Lower leg skin (tissue), 4 donors: ENCODE data around the gene GAL3ST2. TPM values are rescaled to one million over a fixed set of nuclear protein-coding genes. Genes with fewer than 3 reads are reported as not detected.
A peak's percentile ranks its signal among the peaks of the same experiment; 100 is the strongest.
"Not testable (repeated sequence)": the region's sequence is repeated elsewhere in the genome, so short reads cannot be mapped to it uniquely, and the experiment has no call there.

Experiments used
- DNase-seq, 2 donors: peaks; one replicate each; pipeline ENCODE4 v3.0.0-alpha.2; 2019; ENCODE audit warnings: low spot score in 2 of 2
- H3K4me3 ChIP-seq: fragments of 200-600 bp; sonication (generic); 2 replicates; pipeline ENCODE4 v1.5.1; 2017; ENCODE audit warnings: mild to moderate bottlenecking, low read depth; ENCODE audit not compliant: poor library complexity, severe bottlenecking
- POLR2A ChIP-seq, 2 donors: fragments of 450-650 bp; IDR thresholded peaks; one replicate each; pipeline ENCODE4 v1.6.1; 2016 to 2017; ENCODE audit warnings: antibody characterized with exemption in 2 of 2, mild to moderate bottlenecking in 1 of 2, moderate library complexity in 1 of 2
- WGBS, 2 donors: methylation state at CpG; one replicate each; pipeline ENCODE4 v1.1.5; 2018; 5-methylcytosine and 5-hydroxymethylcytosine counted together
- intact Hi-C: fragments of 100-400 bp; cut with DNase I; formaldehyde crosslinking; loops from one replicate; pipeline ENCODE4 v1.15.0; 2023; ENCODE audit warnings: low total_unique reads
- total RNA-seq, 4 donors: library from RNA; depleted of rRNA; stranded (reverse); fragments of >200 nt; gene quantifications; one replicate each; pipeline ENCODE4 v1.1.0, GENCODE V29; 2016
- TF ChIP-seq, protein P1 (sequence below), 3 donors: fragments of 450-650 bp; IDR thresholded peaks; one replicate each; pipeline ENCODE4 v1.5.1; 2016; ENCODE audit warnings: antibody characterized with exemption in 3 of 3, mild to moderate bottlenecking in 3 of 3, moderate library complexity in 2 of 3

GAL3ST2 gene
- total RNA-seq, 4 donors from 2014 or later = 0.34 to 4.7 (median 0.54) TPM

DNA sequence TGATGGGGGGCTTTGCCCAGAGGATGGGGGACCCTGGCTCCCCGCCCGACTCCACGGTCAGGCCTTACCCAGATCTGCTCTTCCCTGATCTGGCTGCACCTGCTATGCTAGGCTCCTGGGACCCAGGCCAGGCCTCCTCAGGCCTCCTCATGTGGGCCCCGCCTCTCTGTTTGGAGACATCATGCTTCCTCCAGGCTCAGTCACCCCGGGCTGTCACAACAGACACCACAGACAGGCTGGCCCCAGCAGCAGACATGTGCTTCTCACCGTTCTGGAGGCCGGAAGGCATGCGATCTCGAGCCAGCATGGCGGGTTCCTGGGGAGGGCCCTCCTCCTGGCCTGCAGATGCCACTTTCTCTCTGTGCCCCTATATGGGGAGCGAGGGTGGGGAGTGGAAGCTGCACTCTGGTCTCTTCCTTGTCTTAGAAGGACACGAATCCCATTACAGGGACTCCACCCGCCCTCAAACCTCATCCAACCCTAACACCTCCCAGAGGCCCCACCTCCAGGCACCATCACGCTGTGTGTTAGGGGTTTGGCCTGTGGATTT, 21.5 kb downstream of the GAL3ST2 start:
- 64 to 66% methylated on average over 10 to 14 of the region's 14 CpGs for WGBS, 2 donors
- TF ChIP-seq POLR2A (IDR thresholded peaks at IDR 0.05) = no peak
- TF ChIP-seq, protein P1, sequence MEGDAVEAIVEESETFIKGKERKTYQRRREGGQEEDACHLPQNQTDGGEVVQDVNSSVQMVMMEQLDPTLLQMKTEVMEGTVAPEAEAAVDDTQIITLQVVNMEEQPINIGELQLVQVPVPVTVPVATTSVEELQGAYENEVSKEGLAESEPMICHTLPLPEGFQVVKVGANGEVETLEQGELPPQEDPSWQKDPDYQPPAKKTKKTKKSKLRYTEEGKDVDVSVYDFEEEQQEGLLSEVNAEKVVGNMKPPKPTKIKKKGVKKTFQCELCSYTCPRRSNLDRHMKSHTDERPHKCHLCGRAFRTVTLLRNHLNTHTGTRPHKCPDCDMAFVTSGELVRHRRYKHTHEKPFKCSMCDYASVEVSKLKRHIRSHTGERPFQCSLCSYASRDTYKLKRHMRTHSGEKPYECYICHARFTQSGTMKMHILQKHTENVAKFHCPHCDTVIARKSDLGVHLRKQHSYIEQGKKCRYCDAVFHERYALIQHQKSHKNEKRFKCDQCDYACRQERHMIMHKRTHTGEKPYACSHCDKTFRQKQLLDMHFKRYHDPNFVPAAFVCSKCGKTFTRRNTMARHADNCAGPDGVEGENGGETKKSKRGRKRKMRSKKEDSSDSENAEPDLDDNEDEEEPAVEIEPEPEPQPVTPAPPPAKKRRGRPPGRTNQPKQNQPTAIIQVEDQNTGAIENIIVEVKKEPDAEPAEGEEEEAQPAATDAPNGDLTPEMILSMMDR (IDR thresholded peaks at IDR 0.05) = no peak
- no peak overlapping the region for H3K4me3 ChIP-seq
- intact Hi-C loops = no loop called here
- peak in 1 of 2 donors; percentile 2 for DNase-seq

DNA sequence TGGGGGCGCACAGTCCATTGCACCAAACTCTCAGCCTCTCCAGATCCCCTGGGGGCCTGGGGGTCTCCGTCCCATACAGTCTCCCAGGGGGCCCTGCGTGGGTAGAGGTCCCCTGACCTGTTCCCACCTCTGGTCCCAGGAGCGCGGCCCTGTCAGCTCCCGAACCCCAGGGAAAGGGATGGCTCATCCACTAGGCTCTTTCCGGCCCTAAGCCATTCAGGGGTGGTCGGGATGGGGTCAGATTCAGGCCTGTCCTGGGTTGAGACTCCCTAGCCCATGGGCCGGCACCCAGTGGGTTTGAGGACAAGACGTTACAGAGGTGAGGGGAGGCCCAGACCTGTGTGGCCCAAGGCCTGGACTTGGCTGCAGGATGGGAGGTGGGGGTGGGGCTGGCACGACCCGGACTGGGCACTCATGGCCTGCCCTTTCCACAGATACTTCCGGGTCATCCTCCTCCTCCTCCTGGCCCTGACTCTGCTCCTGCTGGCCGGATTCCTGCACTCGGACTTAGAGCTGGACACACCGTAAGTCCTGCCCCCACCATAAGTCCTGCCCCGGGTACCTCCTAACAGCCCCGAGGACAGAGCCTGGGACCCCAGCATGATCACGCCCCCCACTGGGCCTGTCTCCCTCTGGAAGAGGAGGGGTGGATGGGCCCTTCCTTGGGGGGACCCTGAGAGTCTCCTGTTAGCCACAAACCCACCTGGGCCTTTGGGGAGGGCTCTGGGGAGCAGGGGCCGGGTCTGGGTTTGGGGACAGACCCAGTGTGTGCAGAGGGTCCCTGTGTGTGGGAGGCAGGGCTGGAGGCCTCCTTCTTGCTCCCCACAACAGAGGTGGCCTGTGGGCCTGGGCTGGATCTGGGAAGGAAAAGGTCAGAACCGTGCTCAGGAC, 22.3 kb downstream of the GAL3ST2 start:
- H3K4me3 ChIP-seq = no peak overlapping the region
- intact Hi-C loops = no loop called here
- TF ChIP-seq, protein P1 (IDR thresholded peaks at IDR 0.05) = no peak
- TF ChIP-seq POLR2A (IDR thresholded peaks at IDR 0.05) = no peak
- DNase-seq = peak in 1 of 2 donors; percentile 9
- WGBS, 2 donors = 88 to 90% methylated on average over 19 to 20 of the region's 21 CpGs

DNA sequence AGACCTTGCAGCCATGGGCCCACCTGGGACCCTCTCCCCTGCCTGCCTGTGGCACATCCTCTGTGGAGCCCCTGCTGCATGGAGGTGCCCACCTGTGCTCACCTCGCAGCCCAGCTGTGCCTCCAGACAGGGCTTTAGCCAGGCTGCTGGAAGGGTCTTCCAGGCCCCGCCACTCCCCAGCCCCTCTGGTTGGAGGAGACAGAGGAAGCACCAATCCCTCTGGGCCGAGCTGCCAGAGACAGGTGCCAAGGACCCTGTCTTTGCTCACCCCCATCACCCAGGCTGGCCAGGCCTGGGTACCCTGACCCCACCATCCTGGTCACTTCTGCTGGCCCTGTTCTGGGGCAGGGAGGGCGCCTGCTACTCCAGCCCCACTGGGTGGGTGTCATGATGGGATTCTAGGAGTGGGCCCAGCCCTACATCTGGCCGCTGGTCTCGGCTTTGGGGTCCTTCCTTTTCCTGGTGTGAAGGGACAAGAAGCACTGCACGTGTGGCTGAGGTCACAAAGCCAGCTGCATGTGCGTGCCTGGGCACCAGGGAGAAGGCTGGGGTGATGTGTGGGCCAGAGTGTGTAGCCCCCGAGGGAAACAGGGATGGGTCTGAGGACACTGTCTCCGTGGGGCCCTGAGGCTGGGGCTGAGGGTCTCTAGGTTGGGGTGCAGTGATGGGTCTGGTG, 23.0 kb downstream of the GAL3ST2 start:
- intact Hi-C loops = no loop called here
- WGBS, 2 donors = 88 to 90% methylated on average over 8 of the region's 10 CpGs
- peak in 1 of 2 donors; percentile 6 for DNase-seq

DNA sequence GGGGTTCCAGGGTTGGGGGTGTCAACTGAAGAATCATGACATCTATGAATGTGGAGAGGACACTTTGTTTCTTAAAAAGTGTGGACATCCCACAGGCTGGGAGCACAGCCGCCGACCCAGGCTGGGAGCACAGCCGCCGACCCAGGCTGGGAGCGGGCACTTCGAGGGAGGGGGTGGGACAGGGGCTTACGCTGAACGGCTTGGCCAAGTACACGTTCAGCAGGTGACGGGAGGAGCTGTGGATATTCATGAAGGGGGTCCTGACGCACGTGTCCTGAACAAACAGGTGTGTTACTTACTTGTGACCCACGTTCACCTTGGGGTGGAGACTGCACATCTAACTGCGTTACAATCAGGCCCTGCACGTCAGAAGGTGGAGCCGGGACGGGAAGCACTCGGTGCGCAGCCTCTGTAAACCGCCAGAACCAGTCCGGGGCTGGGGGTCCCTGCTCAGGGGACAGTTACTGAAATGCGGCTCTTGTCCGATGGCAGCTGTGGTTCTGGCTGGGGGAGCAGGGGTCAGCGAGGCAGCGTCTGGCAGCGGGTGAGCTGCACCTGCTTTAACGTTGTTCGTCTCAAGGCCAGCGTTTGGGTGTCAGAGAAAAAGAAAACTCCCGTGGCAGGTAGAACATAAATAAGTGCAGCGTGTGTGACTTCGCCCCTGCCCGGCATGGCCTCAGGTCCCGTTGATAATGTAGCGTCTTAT, 23.7 kb downstream of the GAL3ST2 start:
- H3K4me3 ChIP-seq, intact Hi-C loops: not testable (repeated sequence)
- WGBS, 2 donors = 76 to 82% methylated on average over 35 of the region's 35 CpGs
- DNase-seq = peak in 1 of 2 donors; percentile 9

More for the DNA sequence above, 23.0 kb downstream of the GAL3ST2 start:
- TF ChIP-seq, protein P1 (IDR thresholded peaks at IDR 0.05) = no peak
- no peak for TF ChIP-seq POLR2A (IDR thresholded peaks at IDR 0.05)
- H3K4me3 ChIP-seq = no peak overlapping the region

DNA sequence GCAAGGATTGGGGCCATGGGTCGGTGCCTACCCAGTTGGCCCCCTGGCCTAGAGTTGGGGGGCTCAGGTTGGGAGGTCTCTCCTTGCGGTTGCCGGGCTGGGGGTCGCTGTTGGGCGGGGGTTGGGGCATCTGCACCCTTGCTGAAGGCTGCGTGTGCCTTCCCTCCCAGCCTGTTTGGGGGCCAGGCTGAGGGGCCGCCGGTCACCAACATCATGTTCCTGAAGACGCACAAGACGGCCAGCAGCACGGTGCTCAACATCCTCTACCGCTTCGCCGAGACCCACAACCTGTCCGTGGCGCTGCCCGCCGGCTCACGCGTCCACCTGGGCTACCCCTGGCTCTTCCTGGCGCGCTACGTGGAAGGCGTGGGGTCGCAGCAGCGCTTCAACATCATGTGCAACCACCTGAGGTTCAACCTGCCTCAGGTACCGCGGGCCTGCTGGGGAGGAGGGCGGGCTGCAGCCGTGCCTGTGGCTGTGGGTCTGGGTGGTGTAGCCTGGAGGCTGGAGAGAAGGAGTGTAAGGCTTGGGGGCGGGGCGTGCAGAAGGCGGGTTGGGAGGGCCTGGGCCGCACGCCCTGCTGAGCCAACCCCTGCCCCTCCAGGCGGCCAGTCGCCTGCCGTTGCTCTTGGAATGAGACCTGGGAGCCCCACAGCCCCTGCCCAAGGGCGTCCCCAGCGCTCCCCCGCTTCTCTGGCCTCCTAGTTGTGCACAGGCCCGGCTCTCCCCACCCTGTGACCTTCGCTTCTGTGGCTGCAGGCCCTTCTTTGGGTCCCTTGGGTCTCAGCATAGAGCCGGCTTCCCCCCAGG, 25.2 kb downstream of the GAL3ST2 start:
- intact Hi-C loops = no loop called here
- no peak for DNase-seq
- WGBS, 2 donors = 76 to 82% methylated on average over 38 to 44 of the region's 44 CpGs
- no peak overlapping the region for H3K4me3 ChIP-seq
- TF ChIP-seq, protein P1 (IDR thresholded peaks at IDR 0.05) = no peak
- TF ChIP-seq POLR2A (IDR thresholded peaks at IDR 0.05) = no peak
